Measurements from ENCODE around the gene SBF1.

Gene SBF1

GRCh38 chr22:50461979-50462540 lies 12.8 kb downstream of the SBF1 start:
- Histone ChIP-seq H3K4me3 (no peak overlapping the region), H3K9me3 (no peaks in the 10 kb centered on the region), H3K36me3 (replicated peaks) (peaks cover 86% of the 10 kb centered on the region), H3K27me3 (ENCODE audit: low read depth) (no peaks in the 10 kb centered on the region), H3K4me1 (no peaks in the 10 kb centered on the region)
- no peak for DNase-seq (ENCODE audit: low spot score in 2 of 2)
- in situ Hi-C loops (cut with MboI; ENCODE audit: low sequenced_read_pairs) = no loop called here

DNA sequence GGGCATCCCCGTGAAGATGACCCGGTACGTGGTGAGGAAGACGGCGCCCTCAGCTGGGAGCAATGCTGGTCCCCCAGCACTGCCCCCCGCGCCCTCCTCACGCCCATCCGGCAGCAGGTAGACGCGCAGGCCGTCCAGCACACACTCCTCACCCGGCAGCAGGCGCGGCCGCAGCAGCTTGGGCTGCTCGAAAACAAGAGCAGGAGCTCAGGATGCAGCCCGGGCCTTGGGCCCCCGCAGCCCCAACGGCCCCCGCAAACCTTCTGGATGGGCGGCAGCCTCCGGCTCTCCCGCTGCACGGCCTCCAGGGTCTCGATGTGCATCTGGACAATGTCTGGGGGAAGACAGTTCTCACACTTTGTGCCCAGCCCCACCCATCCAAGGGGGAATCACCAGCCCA lies 13.3 kb downstream of the SBF1 start:
- in situ Hi-C loops (cut with MboI; ENCODE audit: low sequenced_read_pairs) = no loop called here
- H3K4me3 ChIP-seq = no peak overlapping the region
- H3K27me3 ChIP-seq (ENCODE audit: low read depth) = no peaks in the 10 kb centered on the region
- no peaks in the 10 kb centered on the region for H3K9me3 ChIP-seq
- H3K4me1 ChIP-seq = no peaks in the 10 kb centered on the region
- DNase-seq (ENCODE audit: low spot score in 2 of 2) = no peak
- H3K36me3 ChIP-seq (replicated peaks) = peaks cover 86% of the 10 kb centered on the region

DNA sequence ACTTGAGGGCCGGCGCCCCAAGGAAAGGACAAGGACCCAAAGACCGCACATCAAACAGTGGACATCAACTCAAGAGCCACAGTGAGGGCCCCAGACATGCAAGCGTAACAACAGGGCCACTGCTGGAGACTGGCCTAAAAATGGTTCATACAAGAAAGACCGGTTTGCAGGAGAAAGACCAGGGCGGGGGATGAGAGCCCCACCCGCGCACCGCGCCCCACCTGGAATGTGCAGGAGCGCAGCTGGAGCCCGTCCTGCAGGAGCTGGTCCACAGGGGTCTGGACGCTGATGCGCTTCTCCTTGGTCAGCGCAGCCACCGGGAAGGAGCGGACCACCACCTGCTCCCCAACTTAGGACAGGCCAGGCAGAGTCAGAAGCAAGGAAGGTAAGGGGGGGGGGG lies 13.9 kb downstream of the SBF1 start:
- H3K4me3 ChIP-seq = no peak overlapping the region
- no peaks in the 10 kb centered on the region for H3K27me3 ChIP-seq (ENCODE audit: low read depth)
- no peak for DNase-seq (ENCODE audit: low spot score in 2 of 2)
- no peaks in the 10 kb centered on the region for H3K9me3 ChIP-seq
- peaks cover 83% of the 10 kb centered on the region for H3K36me3 ChIP-seq (replicated peaks)
- H3K4me1 ChIP-seq = no peaks in the 10 kb centered on the region
- in situ Hi-C loops (cut with MboI; ENCODE audit: low sequenced_read_pairs) = no loop called here

- H3K36me3 ChIP-seq (replicated peaks) = peaks cover 83% of the 10 kb centered on the region
- no peaks in the 10 kb centered on the region for H3K9me3 ChIP-seq
- no peaks in the 10 kb centered on the region for H3K27me3 ChIP-seq (ENCODE audit: low read depth)
- no peaks in the 10 kb centered on the region for H3K4me1 ChIP-seq
- in situ Hi-C loops (cut with MboI; ENCODE audit: low sequenced_read_pairs) = no loop called here
- DNase-seq (ENCODE audit: low spot score in 2 of 2) = no peak
- no peak overlapping the region for H3K4me3 ChIP-seq
Measured at GRCh38 chr22:50459496-50460140, 15.2 kb downstream of the SBF1 start.

DNA sequence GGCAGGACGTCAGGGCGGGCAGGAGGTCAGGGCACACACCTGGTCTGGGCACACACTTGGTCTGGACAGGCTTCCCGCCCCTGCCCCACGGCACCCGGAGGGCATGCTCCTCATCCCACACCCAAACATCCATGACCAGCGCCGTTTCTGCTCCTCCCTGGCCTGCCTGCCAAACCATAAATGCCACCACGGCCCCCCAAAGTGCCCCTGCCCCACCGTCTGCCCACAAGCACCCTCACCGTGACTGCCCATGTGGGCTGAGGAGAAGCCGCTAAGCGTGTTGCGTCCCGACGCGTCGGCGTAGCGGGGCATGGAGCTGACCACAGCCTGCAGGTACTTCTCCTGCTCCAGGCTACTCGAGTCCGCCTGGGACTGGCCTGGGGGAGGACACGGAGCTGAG lies 15.8 kb downstream of the SBF1 start:
- peaks cover 83% of the 10 kb centered on the region for H3K36me3 ChIP-seq (replicated peaks)
- in situ Hi-C loops (cut with MboI; ENCODE audit: low sequenced_read_pairs) = no loop called here

GRCh38 chr22:50456466-50457234 lies 18.2 kb downstream of the SBF1 start:
- H3K4me3 ChIP-seq = no peak overlapping the region
- H3K27me3 ChIP-seq (ENCODE audit: low read depth) = no peaks in the 10 kb centered on the region
- peaks cover 78% of the 10 kb centered on the region for H3K36me3 ChIP-seq (replicated peaks)
- in situ Hi-C loops (cut with MboI; ENCODE audit: low sequenced_read_pairs) = no loop called here
- no peaks in the 10 kb centered on the region for H3K9me3 ChIP-seq
- no peaks in the 10 kb centered on the region; the same call in 1 of the 2 replicates for H3K4me1 ChIP-seq
- no peak for DNase-seq (ENCODE audit: low spot score in 2 of 2)

More for the DNA sequence above, 15.8 kb downstream of the SBF1 start:
- H3K9me3 ChIP-seq = no peaks in the 10 kb centered on the region
- no peak overlapping the region for H3K4me3 ChIP-seq
- H3K4me1 ChIP-seq = no peaks in the 10 kb centered on the region
- no peaks in the 10 kb centered on the region for H3K27me3 ChIP-seq (ENCODE audit: low read depth)
- no peak for DNase-seq (ENCODE audit: low spot score in 2 of 2)

GRCh38 chr22:50456026-50456425 lies 18.8 kb downstream of the SBF1 start:
- Histone ChIP-seq H3K9me3 (no peaks in the 10 kb centered on the region), H3K27me3 (ENCODE audit: low read depth) (no peaks in the 10 kb centered on the region), H3K4me3 (no peak overlapping the region), H3K4me1 (no peaks in the 10 kb centered on the region; the same call in 1 of the 2 replicates), H3K36me3 (replicated peaks) (peaks cover 72% of the 10 kb centered on the region)
- no peak for DNase-seq (ENCODE audit: low spot score in 2 of 2)
- in situ Hi-C loops (cut with MboI; ENCODE audit: low sequenced_read_pairs) = no loop called here

- no peaks in the 10 kb centered on the region for H3K9me3 ChIP-seq
- H3K4me1 ChIP-seq = no peaks in the 10 kb centered on the region; the same call in 1 of the 2 replicates
- in situ Hi-C loops (cut with MboI; ENCODE audit: low sequenced_read_pairs) = no loop called here
- no peak for DNase-seq (ENCODE audit: low spot score in 2 of 2)
- H3K36me3 ChIP-seq (replicated peaks) = peaks cover 64% of the 10 kb centered on the region
- H3K4me3 ChIP-seq = no peak overlapping the region
- H3K27me3 ChIP-seq (ENCODE audit: low read depth) = no peaks in the 10 kb centered on the region
Measured at GRCh38 chr22:50455201-50455600, 19.6 kb downstream of the SBF1 start.

- H3K4me1 ChIP-seq = no peaks in the 10 kb centered on the region; the same call in 1 of the 2 replicates
- H3K36me3 ChIP-seq (replicated peaks) = peaks cover 63% of the 10 kb centered on the region
- DNase-seq (ENCODE audit: low spot score in 2 of 2) = no peak
- H3K9me3 ChIP-seq = no peaks in the 10 kb centered on the region
- in situ Hi-C loops (cut with MboI; ENCODE audit: low sequenced_read_pairs) = no loop called here
- no peak overlapping the region for H3K4me3 ChIP-seq
- H3K27me3 ChIP-seq (ENCODE audit: low read depth) = no peaks in the 10 kb centered on the region
Measured at GRCh38 chr22:50454556-50455075, 20.2 kb downstream of the SBF1 start.

DNA sequence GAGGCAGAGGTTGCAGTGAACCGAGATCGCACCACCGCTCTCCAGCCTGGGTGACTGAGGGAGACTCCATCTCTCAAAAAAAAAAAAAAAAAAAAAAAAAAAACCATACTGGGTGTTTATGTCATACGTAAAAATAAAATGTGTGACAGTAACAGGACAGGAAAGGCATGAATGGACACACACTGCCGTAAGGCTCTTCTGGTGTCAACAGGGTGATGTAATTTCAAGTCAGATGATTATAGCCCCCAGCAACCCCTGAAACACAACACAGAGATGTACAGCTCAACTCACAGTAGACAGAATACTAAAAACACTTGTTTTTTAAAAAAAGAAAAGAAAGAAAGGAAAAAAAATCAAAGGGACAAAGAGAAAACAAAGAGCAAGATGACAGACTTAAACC lies 22.2 kb downstream of the SBF1 start:
- DNase-seq (ENCODE audit: low spot score in 2 of 2) = no peak
- no peaks in the 10 kb centered on the region; the same call in 1 of the 2 replicates for H3K4me1 ChIP-seq
- peaks cover 62% of the 10 kb centered on the region for H3K36me3 ChIP-seq (replicated peaks)
- no peak overlapping the region for H3K4me3 ChIP-seq
- H3K27me3 ChIP-seq (ENCODE audit: low read depth) = no peaks in the 10 kb centered on the region
- in situ Hi-C loops (cut with MboI; ENCODE audit: low sequenced_read_pairs) = no loop called here
- no peaks in the 10 kb centered on the region for H3K9me3 ChIP-seq

- Histone ChIP-seq H3K4me1 (no peaks in the 10 kb centered on the region; the same call in 1 of the 2 replicates), H3K36me3 (replicated peaks) (peaks cover 53% of the 10 kb centered on the region), H3K27me3 (ENCODE audit: low read depth) (no peaks in the 10 kb centered on the region), H3K4me3 (no peak overlapping the region), H3K9me3 (no peaks in the 10 kb centered on the region)
- in situ Hi-C loops (cut with MboI; ENCODE audit: low sequenced_read_pairs) = no loop called here
- no peak for DNase-seq (ENCODE audit: low spot score in 2 of 2)
Measured at GRCh38 chr22:50447576-50448551, 27.0 kb downstream of the SBF1 start.

DNA sequence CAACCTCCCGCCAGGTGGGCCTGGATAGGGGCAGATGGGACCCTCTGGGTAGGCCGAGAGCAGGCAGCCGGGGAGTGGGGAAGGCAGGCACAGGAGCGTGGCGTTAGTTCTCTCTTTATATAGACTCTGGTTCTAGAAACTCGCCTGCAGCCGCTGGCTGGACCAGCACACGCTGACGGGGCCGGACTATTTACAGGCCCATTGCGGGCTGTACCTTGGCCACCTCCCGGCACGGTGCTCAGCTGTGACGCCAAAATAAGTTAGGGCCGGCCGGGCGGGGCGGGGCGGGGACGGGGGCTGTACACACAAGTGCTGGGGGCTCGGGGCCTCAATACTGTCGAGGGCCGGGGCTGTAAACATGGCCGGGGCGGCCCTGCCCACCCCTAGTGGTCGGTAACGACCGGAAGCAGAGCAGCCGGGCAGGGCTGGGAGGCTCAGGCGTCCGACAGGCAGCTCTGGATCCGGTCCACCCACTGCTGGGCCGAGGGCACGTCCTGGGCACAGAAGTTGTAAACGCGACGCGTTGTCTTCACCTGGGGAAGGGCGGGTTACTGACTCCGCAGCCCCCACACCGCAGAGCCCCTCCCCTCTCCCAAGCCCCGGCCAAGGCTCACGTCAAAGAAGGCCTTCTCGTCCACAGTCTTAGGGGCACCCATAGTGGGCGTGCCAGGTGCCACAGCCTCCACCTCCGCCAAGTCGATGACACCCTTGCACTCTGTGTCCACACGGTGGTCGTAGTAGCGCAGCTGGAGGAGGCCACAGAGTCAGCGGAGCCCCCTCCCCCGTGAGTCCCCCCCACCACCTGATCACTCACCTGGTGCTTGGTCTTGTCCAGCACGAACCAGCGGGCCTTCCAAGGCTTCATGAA lies 27.9 kb downstream of the SBF1 start:
- H3K4me1 ChIP-seq = no peaks in the 10 kb centered on the region
- no peak for DNase-seq (ENCODE audit: low spot score in 2 of 2)
- no peak overlapping the region for H3K4me3 ChIP-seq
- peaks cover 51% of the 10 kb centered on the region for H3K36me3 ChIP-seq (replicated peaks)
- no peaks in the 10 kb centered on the region for H3K9me3 ChIP-seq
- in situ Hi-C loops (cut with MboI; ENCODE audit: low sequenced_read_pairs) = no loop called here
- H3K27me3 ChIP-seq (ENCODE audit: low read depth) = no peaks in the 10 kb centered on the region
